Kidney epithelial cell (primary cell): Measurements from ENCODE around the gene LPAR1. TPM values are rescaled to one million over a fixed set of nuclear protein-coding genes. Genes with fewer than 3 reads are reported as not detected.
"Not testable (repeated sequence)": the region's sequence is repeated elsewhere in the genome, so short reads cannot be mapped to it uniquely, and the experiment has no call there.

ENCODE experiments used
- DNase-seq: peaks from one replicate; pipeline ENCODE4 v3.0.0-alpha.2; 2010; ENCODE audit warnings: low read depth
- H3K27me3 ChIP-seq: 2 replicates; pipeline ENCODE4 v1.6.0; 2011; ENCODE audit warnings: low read length; ENCODE audit not compliant: control insufficient read depth, insufficient read depth
- H3K36me3 ChIP-seq: 2 replicates; pipeline ENCODE4 v1.5.1; 2011; ENCODE audit warnings: low read length; ENCODE audit not compliant: control insufficient read depth, insufficient read depth
- H3K4me3 ChIP-seq: 2 replicates; pipeline ENCODE4 v1.5.1; 2011; ENCODE audit warnings: low read depth, mild to moderate bottlenecking, control low read depth, low read length
- CTCF ChIP-seq: IDR thresholded peaks from 2 replicates; pipeline ENCODE4 v1.5.1; 2011; ENCODE audit warnings: mild to moderate bottlenecking, moderate library complexity, low read length, control low read depth, inconsistent platforms; ENCODE audit not compliant: insufficient read depth, poor library complexity, severe bottlenecking
- total RNA-seq: library from RNA; depleted of rRNA; stranded (reverse); fragments of >200 nt; gene quantifications from 2 replicates; pipeline ENCODE4 v1.2.3, GENCODE V29; 2015

LPAR1 gene
- total RNA-seq, 1 donor from 2014 or later: 6.4 TPM

GRCh38 chr9:110825950-110826349 lies 212.3 kb downstream of the LPAR1 start:
- no peak for DNase-seq
- H3K36me3 ChIP-seq: no peaks in the 10 kb centered on the region
- TF ChIP-seq CTCF: no peak

GRCh38 chr9:110825129-110825528 lies 213.1 kb downstream of the LPAR1 start:
- not testable (repeated sequence) for DNase-seq, H3K4me3 ChIP-seq, H3K36me3 ChIP-seq, H3K27me3 ChIP-seq

More at GRCh38 chr9:110825950-110826349, 212.3 kb downstream of the LPAR1 start:
- Histone ChIP-seq H3K27me3 (no peaks in the 10 kb centered on the region), H3K4me3 (no peak overlapping the region)
